HG02759 (cell line): ENCODE data around the gene ZNF324B.
"Not testable (repeated sequence)": the region's sequence is repeated elsewhere in the genome, so short reads cannot be mapped to it uniquely, and the experiment has no call there.

Experiments used
- ATAC-seq: cut with Tn5 transposase; IDR thresholded peaks from one replicate; pipeline ENCODE4 v1.9.1; 2021; ENCODE audit warnings: mild to moderate bottlenecking, moderate library complexity; ENCODE audit not compliant: unreplicated experiment

ZNF324B gene

DNA sequence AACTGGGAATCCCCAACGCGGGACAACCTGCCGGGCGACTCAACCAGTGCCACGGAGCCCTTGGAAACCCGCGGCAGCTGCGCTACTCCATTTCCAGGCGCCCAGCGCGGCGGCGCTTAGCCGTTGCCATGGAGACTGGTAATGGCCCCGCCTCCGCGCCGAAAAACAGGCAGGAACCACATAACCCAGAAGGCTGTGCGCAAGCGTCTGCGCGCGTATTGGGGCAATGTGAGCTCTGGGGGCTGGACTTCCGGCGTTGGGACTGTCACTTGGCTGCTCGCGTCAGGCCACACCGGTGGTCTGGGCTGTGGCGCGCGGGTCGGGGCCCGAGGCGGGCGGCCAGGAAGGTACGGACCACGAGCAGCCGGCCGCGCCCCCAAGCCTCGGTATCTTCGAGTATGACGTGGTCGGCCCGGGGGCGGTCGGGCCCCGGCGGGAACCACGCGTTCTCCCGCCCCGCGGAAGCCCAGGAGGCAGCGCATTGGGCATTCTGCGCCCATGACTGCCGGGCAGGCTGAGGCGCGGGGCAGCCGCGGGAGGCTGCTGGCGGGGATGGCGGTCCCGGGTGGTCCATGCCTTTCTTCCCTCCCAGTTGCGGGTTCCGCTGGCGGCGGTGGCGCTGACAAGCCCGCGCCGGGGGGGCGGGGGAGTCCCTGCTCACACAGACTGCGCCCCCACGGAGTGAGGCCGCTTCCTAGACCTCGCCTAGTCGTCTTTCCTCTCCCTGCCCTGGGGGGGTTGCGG, at the start of gene ZNF324B:
Gene ZNF324B, plus strand, starts transcription at position 265 of the 744 bp plus-strand sequence. CDS start 2,080 bp downstream, outside the sequence.
- peak; percentile 94 for ATAC-seq

DNA sequence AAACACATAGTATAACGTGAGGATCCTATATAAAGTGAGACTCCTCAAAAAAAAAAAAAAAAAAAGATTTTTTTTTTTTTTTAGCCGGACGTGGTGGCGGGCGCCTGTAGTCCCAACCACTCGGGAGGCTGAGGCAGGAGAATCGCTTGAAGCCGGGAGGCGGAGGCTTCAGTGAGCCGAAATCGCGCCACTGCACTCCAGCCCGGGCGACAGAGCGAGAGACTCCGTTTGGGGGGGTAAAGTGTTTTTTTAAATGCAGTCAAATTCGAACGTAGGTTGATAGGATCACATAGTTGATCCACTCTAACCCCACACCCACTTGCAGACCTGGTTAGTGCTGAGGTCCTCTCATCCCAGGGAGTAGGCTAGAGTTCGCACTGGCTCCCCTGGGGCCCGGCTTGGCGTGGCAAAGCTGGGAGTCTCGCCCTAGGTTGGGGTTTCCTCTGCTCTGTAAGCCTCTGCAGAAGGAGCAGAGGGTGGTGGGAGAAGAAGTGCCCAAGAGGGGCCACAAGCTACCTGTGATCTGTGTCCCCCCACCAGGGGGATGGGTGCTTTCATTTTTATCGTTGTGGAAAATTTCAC, 49.5 kb upstream of the ZNF324B start:
- no peak for ATAC-seq

DNA sequence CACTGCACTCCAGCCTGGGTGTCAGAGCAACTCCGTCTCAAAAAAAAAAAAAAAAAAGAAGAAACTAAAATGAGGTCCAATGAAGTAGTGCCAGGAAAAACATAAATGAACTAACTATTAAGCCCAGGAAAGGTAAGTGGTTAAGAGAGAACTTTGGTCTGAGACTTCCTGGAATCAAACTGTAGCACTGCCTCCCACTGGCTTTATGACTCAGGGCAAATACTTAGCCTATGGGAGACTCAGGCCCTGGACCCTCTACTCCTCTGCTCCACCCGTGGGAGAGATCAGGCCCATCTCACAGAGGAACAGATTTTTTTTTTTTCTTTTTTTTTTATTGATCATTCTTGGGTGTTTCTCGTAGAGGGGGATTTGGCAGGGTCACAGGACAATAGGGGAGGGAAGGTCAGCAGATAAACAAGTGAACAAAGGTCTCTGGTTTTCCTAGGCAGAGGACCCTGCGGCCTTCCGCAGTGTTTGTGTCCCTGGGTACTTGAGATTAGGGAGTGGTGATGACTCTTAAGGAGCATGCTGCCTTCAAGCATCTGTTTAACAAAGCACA, 47.4 kb upstream of the ZNF324B start:
- ATAC-seq = not testable (repeated sequence)

DNA sequence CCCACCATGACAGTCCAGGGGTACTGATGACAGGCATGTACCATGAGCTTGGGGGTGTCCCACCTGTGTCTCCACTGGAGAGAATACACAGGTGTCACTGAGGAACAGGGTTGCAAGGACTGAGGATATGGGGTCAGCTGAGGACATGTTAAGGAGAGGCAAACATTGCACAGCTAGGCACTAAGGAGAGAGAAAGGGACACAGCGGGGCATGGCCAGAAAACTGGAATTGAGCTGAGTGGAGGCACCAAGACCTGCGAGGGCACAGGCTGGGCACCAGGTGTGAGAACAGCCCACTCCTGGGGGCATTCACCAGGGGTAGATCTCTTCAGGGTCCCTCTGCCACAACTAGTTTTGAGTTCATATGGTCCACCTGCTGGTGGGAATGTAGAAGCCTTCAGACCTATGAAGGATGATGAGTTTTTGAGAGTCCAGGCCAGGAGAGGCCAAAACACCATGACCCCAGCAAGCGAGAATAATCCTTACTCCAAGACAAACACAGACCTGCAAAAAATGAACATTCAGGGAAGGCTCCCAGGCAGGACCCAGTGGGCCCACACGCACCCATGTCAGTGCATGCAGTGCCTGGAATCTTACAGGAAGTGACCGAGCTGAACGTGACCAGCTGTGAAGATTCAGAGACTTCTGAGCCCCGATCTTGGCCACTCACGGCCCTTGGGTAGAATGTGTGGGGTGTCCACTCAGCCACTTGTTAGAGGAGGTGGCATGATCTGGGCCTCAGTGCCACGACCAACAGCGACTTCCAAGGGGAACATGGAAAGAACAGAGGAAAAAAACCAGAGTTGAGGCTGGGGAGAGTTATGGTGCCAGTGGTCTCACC, 44.4 kb upstream of the ZNF324B start:
- no peak for ATAC-seq

DNA sequence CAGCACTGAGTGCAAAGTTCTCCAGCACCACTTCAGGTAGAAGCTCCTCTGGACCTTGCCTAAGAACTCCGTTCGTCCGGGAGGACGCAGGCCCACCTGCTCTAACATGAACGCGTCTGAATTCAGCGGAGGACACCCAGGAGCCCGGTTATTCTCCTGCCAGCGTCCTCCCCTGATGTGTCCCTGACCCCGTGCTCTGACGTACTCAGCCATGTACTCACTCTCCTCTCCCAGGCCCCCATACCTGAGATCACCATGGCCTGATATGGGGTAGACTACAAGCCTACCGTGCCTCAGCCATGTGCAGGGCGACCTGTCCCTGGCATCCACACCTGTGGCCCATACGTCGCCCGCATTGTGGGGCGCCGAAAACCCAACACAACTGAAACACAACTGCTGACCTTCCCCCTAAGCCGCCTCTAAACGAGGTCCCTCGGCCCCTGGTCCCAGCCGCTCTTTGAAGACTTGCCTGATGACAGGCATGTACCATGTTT, 43.7 kb upstream of the ZNF324B start:
- peak; percentile 7 for ATAC-seq

DNA sequence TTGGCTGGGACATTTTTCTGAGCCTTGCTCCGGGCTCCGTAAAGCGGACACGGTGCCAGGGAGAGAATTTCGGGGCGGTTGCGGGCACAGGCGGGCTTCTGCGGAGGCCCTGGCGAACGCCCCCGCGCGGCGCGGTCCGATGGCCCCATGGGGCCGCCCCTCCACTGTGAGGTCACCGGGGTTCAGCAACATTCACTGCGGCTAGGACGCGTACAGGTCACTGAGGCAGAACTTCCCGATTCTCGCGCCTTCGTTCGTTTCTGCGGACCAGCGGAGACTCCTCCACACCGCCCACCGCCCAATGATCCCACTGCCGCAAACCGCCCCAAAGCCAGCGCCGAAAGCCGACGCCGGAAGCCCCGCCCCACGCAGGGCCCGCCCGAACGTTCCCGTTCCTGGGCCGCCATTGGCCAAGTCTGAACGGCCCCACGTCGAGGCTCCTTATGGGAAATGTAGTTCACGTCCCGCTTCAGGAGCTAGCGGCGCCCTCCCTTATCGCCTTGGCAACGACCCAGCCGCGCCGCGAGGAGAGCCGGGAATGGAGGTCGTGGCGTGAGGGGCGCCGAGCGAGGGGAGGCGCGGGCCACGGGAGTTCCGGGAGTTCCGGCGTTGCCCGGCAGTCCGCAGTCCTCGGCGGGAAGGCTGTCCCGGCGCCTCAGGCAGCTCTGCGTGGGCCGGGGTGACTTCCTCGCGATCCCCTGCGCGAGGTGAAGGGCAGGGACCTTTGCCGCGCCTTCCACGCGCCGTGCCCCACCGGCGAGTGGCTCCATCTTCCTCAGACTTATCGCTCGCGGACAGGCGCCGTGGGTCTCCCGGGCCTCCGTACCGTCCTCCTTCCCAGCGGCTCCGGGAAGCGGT, 43.0 kb upstream of the ZNF324B start, which contains the start of gene ZNF584:
Gene ZNF584, plus strand, starts transcription at position 498 of the 858 bp plus-strand sequence. CDS start 499 bp downstream, outside the sequence.
- peak; percentile 93 for ATAC-seq

DNA sequence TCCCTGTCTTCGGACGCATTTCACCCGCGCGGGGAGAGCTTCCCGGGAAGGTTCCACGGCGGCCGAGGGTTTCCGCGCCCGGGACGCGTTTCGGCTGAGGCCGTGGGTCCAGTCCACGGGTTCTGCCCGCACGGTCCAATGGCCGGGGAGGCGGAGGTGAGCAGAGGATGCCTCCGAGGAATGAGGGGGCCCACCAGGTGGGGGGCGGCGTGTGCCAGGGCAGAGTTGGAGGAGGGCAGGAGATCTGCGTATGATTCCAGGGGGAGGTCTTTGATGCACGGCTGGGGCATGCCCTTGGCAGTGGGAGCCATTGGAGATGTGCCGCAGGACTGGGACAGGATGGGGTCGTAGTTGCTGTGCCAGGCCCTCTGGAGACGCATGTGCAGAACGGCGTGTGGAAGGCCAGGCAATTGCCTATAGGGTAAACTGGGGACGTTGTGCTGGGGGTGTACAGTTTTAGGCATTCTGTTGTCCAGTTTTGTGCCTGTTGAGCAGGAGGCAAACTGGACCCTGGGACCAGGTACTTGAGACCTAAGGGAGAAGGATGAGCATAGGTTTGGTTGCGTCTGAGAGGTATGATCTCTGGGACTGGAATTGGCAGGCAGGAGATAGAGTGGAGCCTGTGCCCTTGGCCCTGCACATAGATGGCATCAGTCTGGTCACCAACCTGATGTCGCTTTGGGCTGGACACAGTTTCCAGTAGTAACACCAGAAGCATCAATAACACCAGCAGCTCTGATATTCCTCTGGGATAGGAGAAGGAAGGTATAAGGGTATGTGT, 42.2 kb upstream of the ZNF324B start:
- peak; percentile 12 for ATAC-seq

DNA sequence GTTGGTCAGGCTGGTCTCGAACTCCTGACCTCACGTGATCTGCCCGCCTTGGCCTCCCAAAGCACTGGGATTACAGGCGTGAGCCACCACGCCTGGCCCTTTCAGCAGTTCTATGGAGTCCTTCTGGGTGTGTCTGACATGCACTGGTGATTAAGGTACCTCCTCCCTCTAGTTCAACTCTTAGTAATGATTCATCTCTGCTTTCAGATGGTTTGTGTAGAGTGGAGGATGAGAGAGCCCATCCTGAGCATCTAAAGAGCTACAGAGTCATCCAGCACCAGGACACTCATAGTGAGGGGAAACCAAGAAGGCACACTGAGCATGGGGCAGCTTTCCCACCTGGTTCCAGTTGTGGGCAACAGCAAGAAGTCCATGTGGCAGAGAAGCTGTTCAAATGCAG, 34.8 kb upstream of the ZNF324B start:
- ATAC-seq = no peak

DNA sequence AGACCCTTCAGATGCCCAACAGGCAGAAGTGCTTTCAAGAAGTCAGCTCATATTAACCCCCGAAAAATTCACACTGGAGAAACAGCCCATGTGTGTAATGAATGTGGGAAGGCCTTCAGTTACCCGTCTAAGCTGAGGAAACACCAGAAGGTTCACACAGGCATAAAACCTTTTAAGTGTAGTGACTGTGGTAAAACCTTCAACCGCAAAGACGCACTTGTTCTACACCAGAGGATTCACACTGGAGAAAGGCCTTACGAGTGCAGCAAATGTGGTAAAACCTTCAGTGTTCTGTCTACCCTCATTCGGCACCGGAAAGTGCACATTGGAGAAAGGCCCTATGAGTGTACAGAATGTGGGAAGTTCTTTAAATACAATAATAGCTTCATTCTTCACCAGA, 34.4 kb upstream of the ZNF324B start:
- no peak for ATAC-seq

DNA sequence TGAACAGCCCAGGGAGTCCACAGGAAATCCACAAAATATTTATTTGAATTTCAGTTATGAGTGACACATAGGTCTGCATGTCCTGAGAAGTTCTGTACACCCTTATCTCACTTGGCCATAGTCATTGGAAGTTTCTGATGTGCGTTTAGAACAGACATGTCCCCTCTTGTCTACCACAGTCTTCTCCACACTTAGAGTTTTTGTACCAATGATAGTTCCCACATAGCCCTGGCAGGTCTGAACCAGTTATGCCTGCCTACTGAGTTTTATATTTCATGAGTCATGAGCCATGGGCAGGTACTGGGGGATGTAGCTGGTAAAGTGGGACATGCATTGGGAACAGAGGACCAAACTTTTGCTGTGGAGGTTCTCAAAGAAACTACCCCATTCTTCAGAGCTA, 22.8 kb upstream of the ZNF324B start:
- ATAC-seq = no peak

DNA sequence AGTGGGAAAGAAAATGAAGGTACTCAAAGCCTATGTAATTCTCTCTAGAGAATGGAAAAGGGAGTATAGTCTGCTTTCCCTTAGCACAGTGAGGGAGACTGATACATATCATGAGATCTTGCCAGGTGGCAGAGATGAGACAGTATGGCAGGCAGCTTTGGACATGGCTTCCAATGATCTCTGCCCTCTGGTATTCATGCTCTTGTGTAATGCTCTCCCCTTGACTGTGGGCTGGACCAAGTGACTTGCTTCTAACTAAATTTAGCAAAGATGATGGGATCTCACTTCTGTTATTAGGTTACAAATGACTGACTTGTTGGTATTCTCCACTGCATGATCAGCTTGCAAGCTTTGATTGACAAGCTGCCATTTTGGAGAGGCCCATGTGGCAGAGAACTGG, 21.7 kb upstream of the ZNF324B start:
- ATAC-seq = no peak

DNA sequence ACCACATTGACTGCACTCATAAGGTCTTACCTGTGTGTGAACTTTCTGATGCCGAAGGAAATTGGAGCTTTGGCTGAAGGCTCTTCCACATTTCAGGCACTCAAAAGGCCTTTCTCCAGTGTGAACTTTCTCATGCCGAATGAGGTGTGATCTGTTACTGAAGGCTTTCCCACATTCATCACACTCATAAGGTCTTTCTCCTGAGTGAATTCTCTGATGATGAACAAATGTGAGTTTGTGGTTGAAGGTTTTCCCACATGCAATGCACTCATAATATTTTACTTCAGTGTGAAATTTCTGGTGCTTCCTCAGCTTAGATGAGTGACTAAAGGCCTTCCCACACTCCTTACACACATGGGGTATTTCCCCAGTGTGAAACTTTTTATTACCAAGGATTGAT, 17.2 kb upstream of the ZNF324B start:
- ATAC-seq = no peak

DNA sequence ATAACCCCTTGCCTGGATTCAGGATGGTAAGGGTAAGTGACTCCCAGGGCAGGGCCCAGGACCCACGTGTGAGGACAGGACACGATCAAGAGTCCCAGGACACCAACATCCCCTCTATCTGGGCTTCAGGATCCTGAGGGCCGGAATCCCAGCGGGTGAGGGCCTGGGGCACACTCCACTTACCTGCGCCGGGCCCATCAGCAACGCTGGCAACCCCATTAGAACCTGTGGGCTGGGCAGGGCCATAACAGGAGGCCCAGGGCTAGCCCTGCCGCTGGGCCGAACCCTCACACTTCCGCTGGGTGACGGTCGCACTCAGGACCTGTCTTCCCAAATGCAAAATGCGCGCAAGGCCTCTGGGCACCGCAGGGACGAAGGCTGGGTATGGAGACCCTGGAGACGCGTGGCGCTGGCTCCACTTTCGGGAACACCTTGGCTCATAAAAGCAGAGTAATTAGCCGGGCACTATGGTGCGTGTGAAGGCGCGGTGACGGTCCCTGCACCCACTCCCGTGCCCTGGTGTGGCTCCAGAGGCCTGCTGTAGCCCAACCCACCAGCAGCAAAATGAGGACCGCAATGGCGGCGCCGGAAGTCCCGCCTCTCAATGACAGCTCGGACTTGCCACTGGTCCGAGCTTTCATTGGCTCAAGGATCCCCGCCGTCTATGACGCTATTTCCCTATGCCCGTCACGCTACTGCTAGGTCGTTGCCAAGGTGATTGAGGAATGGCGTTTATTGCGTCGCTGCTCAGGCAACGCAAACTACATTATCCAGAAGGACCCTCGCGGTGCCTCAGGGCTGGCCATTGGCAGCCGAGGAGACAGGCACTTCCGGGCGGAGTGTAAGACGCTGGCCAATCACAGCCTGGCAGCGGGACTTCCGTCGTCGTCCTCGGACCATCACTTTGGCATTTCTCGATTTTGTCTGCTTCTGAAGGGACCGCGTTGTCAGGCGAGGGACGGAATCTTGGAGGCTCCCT, 11.6 kb upstream of the ZNF324B start, which contains the start of gene ZNF132:
Gene ZNF132, minus strand, starts transcription at position 578 of the 979 bp plus-strand sequence. Its CDS starts 332 bp downstream, at position 246.
- peak; percentile 95 for ATAC-seq

DNA sequence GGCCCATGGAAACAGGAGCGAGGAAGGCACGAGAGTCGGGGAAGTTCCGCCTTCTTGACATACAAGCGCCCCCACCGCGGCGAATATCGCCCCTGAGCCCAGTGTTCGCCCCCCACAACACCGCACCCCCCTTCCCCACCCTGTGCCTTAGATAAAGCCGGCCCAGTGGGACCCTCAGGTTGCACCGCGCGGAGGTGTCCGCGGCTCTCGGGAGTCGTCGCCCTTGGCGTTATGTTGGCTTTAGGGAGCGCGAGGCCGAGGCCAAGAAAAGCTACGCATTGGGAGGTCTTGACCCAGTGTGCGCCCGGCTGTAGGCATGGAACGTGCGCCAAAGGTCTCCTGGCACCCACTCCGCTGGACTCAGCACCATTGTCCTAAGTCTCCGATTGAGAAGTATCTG, 10.9 kb upstream of the ZNF324B start:
- no peak for ATAC-seq

DNA sequence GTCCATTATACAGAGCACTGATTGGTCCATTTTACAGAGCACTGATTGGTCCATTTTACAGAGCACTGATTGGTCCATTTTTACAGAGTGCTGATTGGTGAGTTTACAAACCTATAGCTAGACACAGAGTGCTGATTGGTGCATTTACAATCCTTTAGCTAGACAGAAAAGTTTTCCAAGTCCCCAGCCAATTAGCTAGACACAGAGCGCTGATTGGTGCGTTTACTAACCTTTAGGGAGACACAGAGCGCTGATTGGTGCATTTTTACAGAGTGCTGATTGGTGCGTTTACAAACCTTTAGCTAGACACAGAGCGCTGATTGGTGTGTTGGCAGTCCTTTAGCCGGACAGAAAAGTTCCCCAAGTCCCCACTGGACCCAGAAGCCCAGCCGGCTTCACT, 8.4 kb upstream of the ZNF324B start:
- ATAC-seq = not testable (repeated sequence)

DNA sequence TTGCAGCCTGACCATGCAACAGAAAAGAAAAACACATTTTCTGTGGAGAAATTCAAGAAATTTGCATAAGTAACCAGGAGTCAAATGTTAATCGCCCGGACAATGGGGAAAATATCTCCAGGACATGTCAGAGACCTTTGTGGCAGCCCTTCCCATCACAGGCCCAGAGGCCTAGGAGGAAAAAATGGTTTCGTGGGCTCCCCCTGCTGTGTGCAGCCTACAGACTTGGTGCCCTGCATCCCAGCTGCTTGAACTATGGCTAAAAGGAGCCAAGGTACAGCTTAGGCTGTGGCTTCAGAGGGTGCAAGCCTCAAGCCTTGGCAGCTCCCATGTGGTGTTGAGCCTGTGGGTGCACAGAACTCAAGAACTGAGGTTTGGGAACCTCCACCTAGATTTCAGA, 2.6 kb upstream of the ZNF324B start:
- not testable (repeated sequence) for ATAC-seq

DNA sequence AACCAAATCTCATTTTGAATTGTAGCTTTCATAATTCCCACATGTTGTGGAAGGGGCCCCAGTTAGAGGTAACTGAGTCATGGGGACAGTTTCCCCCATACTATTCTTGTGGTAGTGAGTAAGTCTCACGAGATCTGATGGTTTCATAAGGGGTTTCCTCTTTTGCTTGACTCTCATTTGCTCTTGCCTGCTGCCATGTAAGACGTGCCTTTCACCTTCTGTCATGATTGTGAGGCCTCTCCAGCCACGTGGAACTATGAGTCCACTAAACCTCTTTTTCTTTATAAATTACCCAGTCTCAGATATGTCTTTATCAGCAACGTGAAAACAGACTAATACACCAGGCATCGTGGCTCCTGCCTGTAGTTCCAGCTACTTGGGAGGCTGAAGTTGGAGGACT, 1.4 kb upstream of the ZNF324B start:
- not testable (repeated sequence) for ATAC-seq

DNA sequence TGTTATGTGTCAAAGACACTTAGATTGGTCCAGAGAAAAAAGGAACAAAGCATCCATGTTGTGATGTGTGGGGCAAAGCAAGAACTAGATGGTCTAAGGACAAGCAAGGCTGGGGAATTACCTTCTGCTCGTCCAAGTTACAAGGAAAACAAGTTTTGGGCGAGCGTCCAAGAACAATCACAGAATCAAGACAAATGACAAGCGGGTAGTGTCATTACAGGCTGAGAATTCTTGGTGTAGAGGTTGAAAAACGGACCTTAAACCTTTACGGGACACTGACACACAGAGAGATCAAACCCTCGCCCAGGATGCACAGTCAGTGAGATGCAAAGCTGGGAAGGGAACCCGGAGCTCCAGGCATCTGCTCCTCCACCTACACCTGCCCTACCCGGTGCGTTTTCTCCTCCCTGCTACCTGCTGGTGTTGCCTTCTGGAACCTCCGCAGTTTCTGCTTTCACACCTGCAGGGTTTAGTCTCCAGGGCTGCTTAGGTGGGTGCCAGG, 515 bp upstream of the ZNF324B start:
- no peak for ATAC-seq
